Measurements from ENCODE around the gene DNALI1. TPM values are rescaled to one million over a fixed set of nuclear protein-coding genes. Genes with fewer than 3 reads are reported as not detected.

Gene DNALI1
- total RNA-seq, 4 donors from 2014 or later = 10.4 to 15.7 (median 13.6) TPM

DNA sequence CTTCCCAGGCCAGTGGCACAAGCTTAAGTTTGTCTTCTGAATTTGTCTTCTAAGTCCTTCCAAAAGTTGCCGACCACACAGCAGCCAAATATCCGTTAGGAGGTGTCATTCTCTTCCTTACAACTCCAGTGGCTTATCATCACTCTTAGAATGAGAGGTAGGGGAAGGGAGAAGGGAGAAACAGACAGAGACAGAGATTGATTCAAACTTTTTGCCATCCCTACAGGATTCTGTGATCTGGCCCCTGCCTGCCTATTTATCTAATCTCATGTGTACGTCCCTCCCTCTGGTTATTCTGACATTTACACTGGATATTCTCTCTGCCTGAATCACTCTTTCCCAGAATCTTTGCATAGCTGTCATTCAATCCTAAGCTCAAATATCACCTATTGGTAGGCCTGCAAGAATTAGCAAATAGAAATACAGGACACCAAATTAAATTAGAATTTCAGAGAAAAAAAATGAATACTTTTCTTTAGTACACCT is 39.5 kb downstream of the DNALI1 start:
- Histone ChIP-seq H3K4me1 (peaks cover 16 to 30% (median 24%) of the 10 kb centered on the region in 4 donors), H3K36me3 (peaks cover 17 to 25% (median 24%) of the 10 kb centered on the region in 4 donors), H3K9me3 (no peaks in the 10 kb centered on the region), H3K4me3 (peak overlapping the region; percentile 74 to 86 (median 82)), H3K27ac (replicated peaks in 1 of 4) (peak overlapping the region; percentile 80 to 88 (median 84)), H3K27me3 (no peaks in the 10 kb centered on the region)
- DNase-seq (ENCODE audit: extremely low spot score) = no peak
- TF ChIP-seq POLR2AphosphoS5 (IDR thresholded peaks at IDR 0.05) = no peak
- no peak for TF ChIP-seq EP300 (IDR thresholded peaks at IDR 0.05)
- TF ChIP-seq POLR2A (IDR thresholded peaks at IDR 0.05; ENCODE audit: low read depth) = no peak
- TF ChIP-seq, protein P1, sequence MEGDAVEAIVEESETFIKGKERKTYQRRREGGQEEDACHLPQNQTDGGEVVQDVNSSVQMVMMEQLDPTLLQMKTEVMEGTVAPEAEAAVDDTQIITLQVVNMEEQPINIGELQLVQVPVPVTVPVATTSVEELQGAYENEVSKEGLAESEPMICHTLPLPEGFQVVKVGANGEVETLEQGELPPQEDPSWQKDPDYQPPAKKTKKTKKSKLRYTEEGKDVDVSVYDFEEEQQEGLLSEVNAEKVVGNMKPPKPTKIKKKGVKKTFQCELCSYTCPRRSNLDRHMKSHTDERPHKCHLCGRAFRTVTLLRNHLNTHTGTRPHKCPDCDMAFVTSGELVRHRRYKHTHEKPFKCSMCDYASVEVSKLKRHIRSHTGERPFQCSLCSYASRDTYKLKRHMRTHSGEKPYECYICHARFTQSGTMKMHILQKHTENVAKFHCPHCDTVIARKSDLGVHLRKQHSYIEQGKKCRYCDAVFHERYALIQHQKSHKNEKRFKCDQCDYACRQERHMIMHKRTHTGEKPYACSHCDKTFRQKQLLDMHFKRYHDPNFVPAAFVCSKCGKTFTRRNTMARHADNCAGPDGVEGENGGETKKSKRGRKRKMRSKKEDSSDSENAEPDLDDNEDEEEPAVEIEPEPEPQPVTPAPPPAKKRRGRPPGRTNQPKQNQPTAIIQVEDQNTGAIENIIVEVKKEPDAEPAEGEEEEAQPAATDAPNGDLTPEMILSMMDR (IDR thresholded peaks at IDR 0.05) = no peak
- intact Hi-C loops (cut with DNase I) = loop anchor here (10.0 kb wide), 2 partner anchors 81 to 209 kb away; partner anchors contain the start of genes C1orf122, MEAF6 and YRDC
- 0% methylated on average over 3 of the region's 3 CpGs for WGBS

DNA sequence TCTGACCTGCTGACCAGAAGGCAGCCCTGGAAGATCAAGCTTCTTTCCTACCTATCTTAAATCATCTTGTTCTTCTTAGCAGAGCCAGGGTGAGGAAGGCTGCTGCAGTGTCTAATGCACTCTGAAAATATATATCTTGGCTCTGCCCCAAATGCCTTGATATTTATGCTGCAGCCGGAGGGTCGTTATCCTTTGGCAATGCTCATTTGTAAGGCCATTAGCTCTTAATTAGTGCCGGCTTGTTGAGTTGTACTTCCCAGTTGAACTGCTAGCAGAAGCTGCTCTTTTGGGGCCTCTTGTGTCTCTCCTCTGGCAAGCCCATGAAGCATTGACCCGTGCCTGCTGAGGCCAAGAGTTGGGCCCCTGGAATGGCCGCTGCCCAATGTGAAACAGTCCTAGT is 43.2 kb downstream of the DNALI1 start:
- H3K4me1 ChIP-seq = peaks cover 6 to 16% (median 15%) of the 10 kb centered on the region in 4 donors
- 74% methylated on average over 5 of the region's 5 CpGs for WGBS
- H3K36me3 ChIP-seq = no peaks in the 10 kb centered on the region
- intact Hi-C loops (cut with DNase I) = loop anchor here (2.0 to 10.0 kb wide), 3 partner anchors 83 to 205 kb away; partner anchors contain the start of genes C1orf122, MEAF6 and YRDC
- no peak overlapping the region for H3K27ac ChIP-seq (replicated peaks in 1 of 4)
- no peak overlapping the region for H3K4me3 ChIP-seq
- no peaks in the 10 kb centered on the region for H3K9me3 ChIP-seq
- no peak for DNase-seq (ENCODE audit: extremely low spot score)
- TF ChIP-seq EP300 (IDR thresholded peaks at IDR 0.05) (no peak), POLR2AphosphoS5 (IDR thresholded peaks at IDR 0.05) (no peak), POLR2A (IDR thresholded peaks at IDR 0.05; ENCODE audit: low read depth) (no peak)
- TF ChIP-seq, protein P1 (IDR thresholded peaks at IDR 0.05) = no peak
- peaks cover 0 to 13% (median 0%) of the 10 kb centered on the region in 4 donors for H3K27me3 ChIP-seq

DNA sequence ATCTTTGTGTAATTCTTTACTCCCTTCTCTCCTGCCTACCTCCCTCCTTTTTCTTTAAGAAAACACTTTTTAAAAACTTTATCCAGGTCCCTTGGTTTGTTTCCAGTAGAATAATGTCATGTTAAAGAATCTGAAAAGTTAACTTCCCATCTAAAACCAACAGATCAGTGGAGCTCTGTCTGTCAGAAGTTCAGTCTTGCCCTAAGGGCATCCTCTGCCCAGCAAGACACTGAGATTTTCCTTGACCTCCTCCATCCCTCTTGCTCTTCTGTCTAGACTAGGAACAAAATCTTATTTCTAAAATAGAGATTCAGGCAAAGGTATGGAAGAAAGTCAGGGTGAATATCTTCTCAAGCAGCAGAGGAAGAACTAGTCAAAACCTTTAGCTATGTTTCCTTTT is 44.7 kb downstream of the DNALI1 start:
- intact Hi-C loops (cut with DNase I) = loop anchor here (2.0 kb wide), 1 partner anchor 81 kb away; no protein-coding TSS in a partner anchor
- Histone ChIP-seq H3K27me3 (peaks cover 0 to 13% (median 0%) of the 10 kb centered on the region in 4 donors), H3K4me3 (no peak overlapping the region), H3K9me3 (no peaks in the 10 kb centered on the region), H3K4me1 (peaks cover 0 to 17% (median 14%) of the 10 kb centered on the region in 4 donors), H3K27ac (replicated peaks in 1 of 4) (no peak overlapping the region), H3K36me3 (no peaks in the 10 kb centered on the region)
- TF ChIP-seq EP300 (IDR thresholded peaks at IDR 0.05) (no peak), POLR2AphosphoS5 (IDR thresholded peaks at IDR 0.05) (no peak), POLR2A (IDR thresholded peaks at IDR 0.05; ENCODE audit: low read depth) (no peak)
- TF ChIP-seq, protein P1 (IDR thresholded peaks at IDR 0.05) = no peak
- no peak for DNase-seq (ENCODE audit: extremely low spot score)

DNA sequence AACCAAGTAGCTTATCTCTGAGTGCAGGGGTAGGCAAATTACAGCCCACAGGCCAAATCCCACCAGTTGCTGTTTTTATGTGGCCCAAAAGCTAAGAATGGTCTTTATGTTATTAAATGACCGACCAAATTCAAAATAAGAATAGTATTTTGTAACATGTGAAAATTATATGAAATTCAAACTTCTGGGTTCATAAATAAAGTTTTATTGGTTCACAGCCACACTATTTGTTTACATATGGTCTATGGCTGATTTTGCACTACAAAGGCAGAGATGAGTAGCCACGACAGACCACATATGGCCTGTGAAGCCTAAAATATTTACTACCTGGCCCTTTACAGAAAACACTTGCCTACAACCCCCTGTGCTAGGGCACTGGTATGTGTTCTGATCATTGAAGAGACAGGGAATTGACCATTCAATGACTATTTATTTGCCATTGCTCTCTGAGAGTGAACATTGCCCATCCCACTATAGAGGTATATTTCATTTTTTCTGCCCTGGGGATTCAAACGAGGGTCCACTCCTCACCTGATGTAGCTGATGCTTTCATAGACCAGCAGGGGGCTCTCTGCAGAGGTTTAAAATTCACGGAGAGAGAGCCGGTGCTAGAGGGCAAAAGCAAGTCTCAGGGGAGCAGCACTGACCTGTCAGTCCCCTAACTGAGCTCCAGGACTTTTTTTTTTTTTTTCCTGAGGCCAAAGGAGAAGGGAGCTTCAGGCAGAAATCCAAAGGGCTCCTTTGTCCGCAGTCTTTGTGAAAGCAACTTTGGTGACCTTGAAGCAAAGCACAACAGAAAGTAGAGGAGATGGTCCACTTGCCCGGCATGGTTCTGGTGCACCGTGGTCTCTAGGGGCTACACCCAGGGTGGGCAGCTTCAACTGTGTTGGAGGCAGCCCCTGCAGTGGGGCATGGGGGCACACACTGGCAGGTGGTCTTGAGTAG is 46.3 kb downstream of the DNALI1 start:
- Histone ChIP-seq H3K4me1 (peaks cover 0 to 18% (median 15%) of the 10 kb centered on the region in 4 donors), H3K36me3 (no peaks in the 10 kb centered on the region), H3K9me3 (no peaks in the 10 kb centered on the region), H3K4me3 (no peak overlapping the region), H3K27ac (replicated peaks in 1 of 4) (no peak overlapping the region), H3K27me3 (peaks cover 0 to 23% (median 0%) of the 10 kb centered on the region in 4 donors)
- no peak for DNase-seq (ENCODE audit: extremely low spot score)
- intact Hi-C loops (cut with DNase I) = no loop called here
- 36% methylated on average over 8 of the region's 8 CpGs for WGBS
- TF ChIP-seq, protein P1 (IDR thresholded peaks at IDR 0.05) = peak; percentile 48 to 63 (median 56)
- no peak for TF ChIP-seq EP300 (IDR thresholded peaks at IDR 0.05)

Data from esophagus muscularis mucosa (tissue), 4 donors.